Immature natural killer cell (primary cell): Measurements from ENCODE around the gene NR5A1. TPM values are rescaled to one million over a fixed set of nuclear protein-coding genes. Genes with fewer than 3 reads are reported as not detected.

ENCODE experiments used
- DNase-seq, 3 donors: peaks; one replicate each; pipeline ENCODE4 v3.0.0; 2022; ENCODE audit warnings: mixed read lengths in 1 of 3
- H3K27ac Mint-ChIP-seq, 6 donors: one replicate each; pipeline ENCODE4 v1.8.0; 2020; ENCODE audit warnings: mixed read lengths in 6 of 6, mild to moderate bottlenecking in 5 of 6, inconsistent platforms in 4 of 6, moderate library complexity in 3 of 6
- H3K27me3 Mint-ChIP-seq, 3 donors: one replicate each; pipeline ENCODE4 v1.8.0; 2020 to 2021; ENCODE audit warnings: low read depth in 3 of 3, mild to moderate bottlenecking in 3 of 3, mixed read lengths in 3 of 3, moderate library complexity in 3 of 3, inconsistent platforms in 1 of 3
- H3K36me3 Mint-ChIP-seq, 3 donors: one replicate each; pipeline ENCODE4 v1.8.0; 2020; ENCODE audit warnings: mixed read lengths in 3 of 3, inconsistent platforms in 2 of 3, mild to moderate bottlenecking in 2 of 3
- H3K4me1 Mint-ChIP-seq, 2 donors: one replicate each; pipeline ENCODE4 v1.8.0; 2020; ENCODE audit warnings: inconsistent platforms in 2 of 2, mild to moderate bottlenecking in 2 of 2, mixed read lengths in 2 of 2, moderate library complexity in 1 of 2
- H3K4me3 Mint-ChIP-seq, 5 donors: one replicate each; pipeline ENCODE4 v1.8.0; 2020; ENCODE audit warnings: mild to moderate bottlenecking in 5 of 5, mixed read lengths in 5 of 5, inconsistent platforms in 3 of 5, moderate library complexity in 3 of 5
- H3K9me3 Mint-ChIP-seq, 6 donors: one replicate each; pipeline ENCODE4 v1.8.0; 2020; ENCODE audit warnings: mild to moderate bottlenecking in 6 of 6, mixed read lengths in 6 of 6, inconsistent platforms in 4 of 6, moderate library complexity in 3 of 6
- polyA plus RNA-seq, 3 donors: library from polyadenylated mRNA; unstranded; fragments of 300-500 nt; fragmentation: Illumina TruSeq; gene quantifications; one replicate each; pipeline ENCODE4 v1.2.3, GENCODE V29; 2021

Gene NR5A1
- polyA plus RNA-seq, 3 donors from 2014 or later: not detected

DNA sequence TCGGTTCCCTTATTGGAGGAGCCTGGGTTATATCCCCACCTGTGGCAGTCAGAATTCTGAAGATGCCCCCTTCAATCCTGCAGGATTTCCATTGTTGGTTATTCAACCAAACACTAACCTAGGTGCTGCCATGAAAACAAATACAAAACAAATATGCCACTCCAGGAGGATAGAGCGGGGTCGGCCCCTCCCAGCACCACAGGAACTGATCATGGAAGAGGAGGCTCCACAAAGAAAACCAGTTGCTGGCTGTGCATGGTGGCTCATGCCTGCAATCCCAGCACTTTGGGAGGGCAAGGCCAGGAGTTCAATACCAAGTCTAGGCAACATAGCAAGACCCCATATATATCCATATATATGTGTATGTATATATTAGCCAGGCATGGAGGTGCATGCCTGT lies 70.1 kb downstream of the NR5A1 start:
- peaks cover 0 to 3% (median 0%) of the 10 kb centered on the region in 6 donors for H3K9me3 Mint-ChIP-seq
- peaks cover 1 to 20% (median 7%) of the 10 kb centered on the region in 3 donors for H3K27me3 Mint-ChIP-seq
- H3K4me1 Mint-ChIP-seq: no peaks in the 10 kb centered on the region
- H3K4me3 Mint-ChIP-seq: no peak overlapping the region
- no peak overlapping the region for H3K27ac Mint-ChIP-seq
- peaks cover 0 to 3% (median 0%) of the 10 kb centered on the region in 3 donors for H3K36me3 Mint-ChIP-seq
- no peak for DNase-seq

DNA sequence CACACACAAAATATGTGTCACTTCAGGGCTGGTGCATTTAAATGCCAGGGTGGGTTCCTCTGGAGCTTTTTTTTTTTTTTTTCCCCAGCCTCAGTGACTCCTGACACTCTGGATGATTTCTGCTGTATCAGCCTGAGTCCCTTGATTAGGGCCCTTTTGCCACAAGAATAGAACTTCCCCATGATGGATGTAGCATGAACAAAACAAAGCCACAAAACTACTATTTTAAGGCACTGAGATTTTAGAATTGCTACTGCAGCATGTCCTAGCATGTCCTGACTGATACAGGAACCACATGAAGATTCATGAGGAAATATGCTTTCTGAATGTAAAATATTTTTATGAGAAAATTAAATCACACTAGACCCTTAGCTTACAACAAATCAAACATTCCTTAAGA lies 70.9 kb downstream of the NR5A1 start:
- no peak for DNase-seq
- Mint-ChIP-seq H3K4me1 (no peaks in the 10 kb centered on the region), H3K27ac (no peak overlapping the region), H3K27me3 (peaks cover 1 to 17% (median 9%) of the 10 kb centered on the region in 3 donors), H3K36me3 (peaks cover 0 to 3% (median 0%) of the 10 kb centered on the region in 3 donors), H3K4me3 (no peak overlapping the region), H3K9me3 (peaks cover 0 to 3% (median 0%) of the 10 kb centered on the region in 6 donors)

Other genes starting within 250 kb of the NR5A1 start
- gene NEK6, start 249.4 kb downstream of the NR5A1 start, polyA plus RNA-seq: 10 to 100 TPM in 2 of 3 donors, 1 to 10 TPM in 1; 8.8 to 18.0 (median 13.8) TPM
- gene PSMB7, start 92.0 kb downstream of the NR5A1 start, polyA plus RNA-seq: 100 to 1,000 TPM; 167 to 256 (median 186) TPM
- not detected for gene ADGRD2, start 56.9 kb downstream of the NR5A1 start, polyA plus RNA-seq